Neural progenitor cell (in vitro differentiated cells): Measurements from ENCODE around the gene PPL.

ENCODE experiments used
- CTCF ChIP-seq: fragments of 200-600 bp; sonication (generic); IDR thresholded peaks from 2 replicates; pipeline ENCODE4 v1.5.1; 2017; ENCODE audit warnings: antibody characterized with exemption, mild to moderate bottlenecking
- EZH2 ChIP-seq: fragments of 200-600 bp; sonication (generic); IDR thresholded peaks from 2 replicates; pipeline ENCODE4 v1.6.1; 2017; ENCODE audit warnings: antibody characterized with exemption, mild to moderate bottlenecking, moderate library complexity

- no peak for TF ChIP-seq CTCF
- TF ChIP-seq EZH2 = no peak
These were observed 32.0 kb upstream of the PPL start for GRCh38 chr16:4968879-4969483.
